HepG2 (cell line): Measurements from ENCODE around the gene TTC6. TPM values are rescaled to one million over a fixed set of nuclear protein-coding genes. Genes with fewer than 3 reads are reported as not detected.

Source experiments
- ARNT2 ChIP-seq: sonication (generic); formaldehyde crosslinking; IDR thresholded peaks from 2 replicates; pipeline ENCODE4 v1.8.0; 2022; ENCODE audit warnings: mild to moderate bottlenecking, low read depth, missing genetic modification reagents, moderate library complexity
- BATF2 ChIP-seq: sonication (generic); formaldehyde crosslinking; IDR thresholded peaks from 2 replicates; pipeline ENCODE4 v1.8.0; 2022; ENCODE audit warnings: mild to moderate bottlenecking, missing genetic modification reagents, moderate library complexity
- BCL3 ChIP-seq: sonication (generic); formaldehyde crosslinking; IDR thresholded peaks from 2 replicates; pipeline ENCODE4 v1.5.1; 2020; ENCODE audit warnings: mild to moderate bottlenecking, missing genetic modification reagents, moderate library complexity
- HMG20B ChIP-seq: conservative IDR thresholded peaks from 2 replicates; pipeline ENCODE4 v1.6.1; 2016; ENCODE audit warnings: missing genetic modification reagents, missing compliant biosample characterization
- KDM5A ChIP-seq: fragments of 200-600 bp; sonication (generic); IDR thresholded peaks from 2 replicates; pipeline ENCODE4 v1.7.0; 2018; ENCODE audit warnings: antibody characterized with exemption, mild to moderate bottlenecking, low read length, borderline replicate concordance
- MED1 ChIP-seq: sonication (generic); formaldehyde crosslinking; IDR thresholded peaks from 2 replicates; pipeline ENCODE4 v1.4.0; 2020; ENCODE audit warnings: missing genetic modification reagents
- RAD21 ChIP-seq: fragments of 450-650 bp; formaldehyde crosslinking; IDR thresholded peaks from 2 replicates; pipeline ENCODE4 v1.5.0; 2020; ENCODE audit warnings: mild to moderate bottlenecking
- SIN3A ChIP-seq: IDR thresholded peaks from 2 replicates; pipeline ENCODE4 v1.6.1; 2011; ENCODE audit warnings: low read depth, mild to moderate bottlenecking, control low read depth, low read length, borderline replicate concordance
- SP2 ChIP-seq: sonication (generic); formaldehyde crosslinking; IDR thresholded peaks from 2 replicates; pipeline ENCODE4 v1.5.1; 2020; ENCODE audit warnings: mild to moderate bottlenecking, missing genetic modification reagents
- TERF1 ChIP-seq: sonication (generic); formaldehyde crosslinking; IDR thresholded peaks from 2 replicates; pipeline ENCODE4 v1.8.0; 2022; ENCODE audit warnings: mild to moderate bottlenecking, missing genetic modification reagents, moderate library complexity
- ZBTB49 ChIP-seq: sonication (generic); formaldehyde crosslinking; IDR thresholded peaks from 2 replicates; pipeline ENCODE4 v1.4.0; 2020; ENCODE audit warnings: missing genetic modification reagents, borderline replicate concordance
- ZNF318 ChIP-seq: sonication (generic); formaldehyde crosslinking; IDR thresholded peaks from 2 replicates; pipeline ENCODE4 v1.4.0; 2020; ENCODE audit warnings: mild to moderate bottlenecking, missing genetic modification reagents
- polyA plus RNA-seq, 8 experiments: library from polyadenylated mRNA; depleted of rRNA in 3 of 8; stranded (reverse) in 7 of 8; unstranded in 1 of 8; fragments of >200 nt; fragmentation: Illumina TruSeq in 4 of 8; extraction: Trizol in 4 of 8; gene quantifications; 2 replicates each; pipeline versions ENCODE4 v1.2.1 to v1.2.3, GENCODE V29; 2011 to 2016; ENCODE audit warnings: low read depth in 4 of 8, missing spikeins in 1 of 8, mixed read lengths in 1 of 8; ENCODE audit not compliant: insufficient read depth in 1 of 8
- total RNA-seq, 5 experiments: library from RNA; depleted of rRNA; stranded (reverse); fragments of >200 nt; fragmentation: Illumina TruSeq; extraction: Trizol; gene quantifications; 2 replicates each; pipeline ENCODE4 v1.2.3, GENCODE V29; 2016; ENCODE audit warnings: low read depth in 1 of 5

The TTC6 gene
- total and polyA plus RNA-seq, 2 of the 13 experiments (the other 11 are each of a cell fraction or from before 2014, with no cell fraction given), result 9.3 to 27.4 TPM

- TF ChIP-seq ZNF318 (CRISPR knock-in tag), result peak; percentile 69; the same call in 1 of the 2 replicates
- peak; percentile 49; the same call in 1 of the 2 replicates for TF ChIP-seq SP2 (CRISPR knock-in tag)
- no peak for TF ChIP-seq ZBTB49 (CRISPR knock-in tag)
- TF ChIP-seq HMG20B (CRISPR knock-in tag), result no peak
- TF ChIP-seq SIN3A, result peak; percentile 64; the same call in 1 of the 2 replicates
- peak; percentile 78 for TF ChIP-seq KDM5A
- TF ChIP-seq BCL3 (CRISPR knock-in tag), result peak; percentile 92; the same call in 1 of the 2 replicates
- peak; percentile 60 for TF ChIP-seq RAD21 (CRISPR knock-in tag)
- peak; percentile 55 for TF ChIP-seq MED1 (CRISPR knock-in tag)
- no peak for TF ChIP-seq BATF2 (CRISPR knock-in tag)
- TF ChIP-seq TERF1 (CRISPR knock-in tag), result no peak
- no peak; the same call in 1 of the 2 replicates for TF ChIP-seq ARNT2
Observed at GRCh38 chr14:37587881-37588666, 7.4 kb upstream of the TTC6 start (continued).
